Vagina (tissue), 2 donors: Measurements from ENCODE around the gene KLHDC8A.
"Not testable (repeated sequence)": the region's sequence is repeated elsewhere in the genome, so short reads cannot be mapped to it uniquely, and the experiment has no call there.

Experiments used
- POLR2A ChIP-seq, 2 donors: fragments of 450-650 bp; IDR thresholded peaks; one replicate each; pipeline ENCODE4 v1.6.1; 2017; ENCODE audit warnings: antibody characterized with exemption in 2 of 2, mild to moderate bottlenecking in 2 of 2, moderate library complexity in 2 of 2
- TF ChIP-seq, protein P1 (sequence below), 3 experiments: fragments of 450-650 bp in 2 of 3; fragments of 200-600 bp in 1 of 3; sonication (generic) in 1 of 3; IDR thresholded peaks; one replicate each; pipeline ENCODE4 v1.5.1; 2017 to 2019; ENCODE audit warnings: antibody characterized with exemption in 3 of 3, mild to moderate bottlenecking in 2 of 3, moderate library complexity in 2 of 3

DNA sequence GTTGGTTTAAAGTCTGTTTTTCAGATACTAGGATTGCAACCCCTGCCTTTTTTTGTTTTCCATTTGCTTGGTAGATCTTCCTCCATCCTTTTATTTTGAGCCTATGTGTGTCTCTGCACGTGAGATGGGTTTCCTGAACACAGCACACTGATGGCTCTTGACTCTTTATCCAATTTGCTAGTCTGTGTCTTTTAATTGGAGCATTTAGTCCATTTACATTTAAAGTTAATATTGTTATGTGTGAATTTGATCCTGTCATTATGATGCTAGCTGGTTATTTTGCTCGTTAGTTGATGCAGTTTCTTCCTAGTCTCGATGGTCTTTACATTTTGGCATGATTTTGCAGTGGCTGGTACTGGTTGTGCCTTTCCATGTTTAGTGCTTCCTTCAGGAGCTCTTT is 47.8 kb upstream of the KLHDC8A start:
- TF ChIP-seq, protein P1, sequence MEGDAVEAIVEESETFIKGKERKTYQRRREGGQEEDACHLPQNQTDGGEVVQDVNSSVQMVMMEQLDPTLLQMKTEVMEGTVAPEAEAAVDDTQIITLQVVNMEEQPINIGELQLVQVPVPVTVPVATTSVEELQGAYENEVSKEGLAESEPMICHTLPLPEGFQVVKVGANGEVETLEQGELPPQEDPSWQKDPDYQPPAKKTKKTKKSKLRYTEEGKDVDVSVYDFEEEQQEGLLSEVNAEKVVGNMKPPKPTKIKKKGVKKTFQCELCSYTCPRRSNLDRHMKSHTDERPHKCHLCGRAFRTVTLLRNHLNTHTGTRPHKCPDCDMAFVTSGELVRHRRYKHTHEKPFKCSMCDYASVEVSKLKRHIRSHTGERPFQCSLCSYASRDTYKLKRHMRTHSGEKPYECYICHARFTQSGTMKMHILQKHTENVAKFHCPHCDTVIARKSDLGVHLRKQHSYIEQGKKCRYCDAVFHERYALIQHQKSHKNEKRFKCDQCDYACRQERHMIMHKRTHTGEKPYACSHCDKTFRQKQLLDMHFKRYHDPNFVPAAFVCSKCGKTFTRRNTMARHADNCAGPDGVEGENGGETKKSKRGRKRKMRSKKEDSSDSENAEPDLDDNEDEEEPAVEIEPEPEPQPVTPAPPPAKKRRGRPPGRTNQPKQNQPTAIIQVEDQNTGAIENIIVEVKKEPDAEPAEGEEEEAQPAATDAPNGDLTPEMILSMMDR (IDR thresholded peaks at IDR 0.05): not testable (repeated sequence)
- not testable (repeated sequence) for TF ChIP-seq POLR2A (IDR thresholded peaks at IDR 0.05)
